Dedifferentiated amniotic fluid mesenchymal stem cell (primary cell): ENCODE measurements around the gene ULK1.

ENCODE experiments used
- DNase-seq: peaks from one replicate; pipeline ENCODE4 v3.0.0-alpha.2; 2016; ENCODE audit errors: extremely low spot score

ULK1 gene

GRCh38 chr12:131908092-131909080 lies 14.0 kb downstream of the ULK1 start:
- DNase-seq = no peak

DNA sequence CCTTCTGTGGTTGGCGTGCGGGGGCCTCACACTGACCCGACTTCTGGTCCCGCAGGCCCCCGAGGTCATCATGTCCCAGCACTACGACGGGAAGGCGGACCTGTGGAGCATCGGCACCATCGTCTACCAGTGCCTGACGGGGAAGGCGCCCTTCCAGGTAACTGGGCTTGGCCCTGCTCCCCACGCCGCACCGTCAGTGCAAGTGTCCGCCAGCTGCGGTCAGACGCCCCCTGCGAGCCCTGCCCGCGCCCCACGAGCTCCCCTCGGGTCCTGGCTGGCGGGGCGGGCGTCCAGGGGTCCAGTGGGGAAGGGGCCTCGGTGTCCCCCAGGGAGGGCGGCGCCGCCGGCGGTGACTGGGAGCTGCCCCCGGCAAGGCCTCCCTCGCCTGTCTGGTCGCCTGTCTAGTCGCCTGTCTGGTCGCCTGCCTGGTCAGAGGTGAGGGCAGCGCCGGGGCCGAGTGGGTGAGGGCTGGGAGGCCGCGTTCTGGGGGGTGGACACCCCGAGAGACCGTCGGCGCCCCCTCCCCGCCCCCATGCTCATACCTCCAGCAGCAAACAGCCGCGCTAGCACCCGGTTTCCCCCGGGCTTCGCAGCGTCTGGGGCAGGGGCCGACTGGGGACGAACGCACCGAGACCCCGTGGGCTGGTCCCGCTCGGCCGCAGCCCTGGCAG lies 14.8 kb downstream of the ULK1 start:
- DNase-seq = no peak

- DNase-seq = no peak
Measured at GRCh38 chr12:131909752-131910219, 15.4 kb downstream of the ULK1 start.

GRCh38 chr12:131910302-131911027 lies 16.0 kb downstream of the ULK1 start:
- DNase-seq = no peak

DNA sequence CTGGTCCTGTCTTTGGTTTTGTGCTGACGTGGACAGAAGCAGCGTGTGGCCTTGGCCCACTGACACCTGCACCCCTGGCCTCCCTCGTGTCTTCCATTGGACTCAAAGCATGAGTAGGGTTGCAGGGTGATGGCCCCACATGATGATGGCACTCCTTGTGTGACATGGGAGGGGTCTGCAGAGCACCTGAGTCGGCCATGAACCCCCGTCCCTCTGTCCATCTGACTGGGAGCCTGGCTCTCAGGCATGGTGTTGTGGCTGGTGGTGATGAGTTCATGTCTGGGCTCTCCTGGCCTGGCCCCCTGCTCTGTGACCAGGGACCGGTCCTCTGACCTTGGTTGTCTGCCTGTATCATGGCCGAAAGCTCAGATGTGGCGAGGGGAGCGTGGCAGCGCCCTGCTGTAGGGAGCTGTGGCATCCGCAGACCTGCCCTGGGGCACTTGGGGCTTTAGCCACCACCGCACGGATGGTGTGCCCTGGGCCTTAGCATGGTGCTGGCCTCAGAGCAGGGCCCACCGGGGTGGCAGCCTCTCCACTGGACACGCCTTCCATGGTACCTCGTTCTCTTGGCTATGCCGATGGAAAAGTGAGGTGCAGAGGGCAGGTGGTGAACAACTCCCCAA lies 16.7 kb downstream of the ULK1 start:
- no peak for DNase-seq

- no peak for DNase-seq
Measured at GRCh38 chr12:131911851-131912477, 17.5 kb downstream of the ULK1 start.

- DNase-seq = peak; percentile 29
Measured at GRCh38 chr12:131912518-131913274, 18.3 kb downstream of the ULK1 start.

DNA sequence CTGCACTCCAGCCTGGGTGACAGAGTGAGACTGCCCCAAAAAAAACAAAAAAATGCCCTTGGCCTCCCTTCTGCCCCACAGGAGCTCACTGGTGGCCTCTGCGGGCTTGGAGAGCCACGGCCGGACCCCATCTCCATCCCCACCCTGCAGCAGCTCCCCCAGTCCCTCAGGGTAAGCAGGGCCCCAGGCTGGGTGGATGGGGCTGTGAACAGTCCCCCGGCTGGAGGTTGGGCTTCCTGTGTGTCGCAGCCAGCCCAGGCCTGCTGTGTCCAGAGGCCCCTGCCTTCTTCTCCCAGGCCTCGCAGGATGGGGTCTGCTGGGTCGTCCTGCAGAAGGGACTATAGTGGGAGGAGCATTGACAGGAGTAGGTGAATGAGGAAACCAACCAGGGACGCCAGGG lies 19.2 kb downstream of the ULK1 start:
- no peak for DNase-seq

- no peak for DNase-seq
Measured at GRCh38 chr12:131914179-131914702, 19.8 kb downstream of the ULK1 start.

- DNase-seq = no peak
Measured at GRCh38 chr12:131915000-131915689, 20.7 kb downstream of the ULK1 start.

DNA sequence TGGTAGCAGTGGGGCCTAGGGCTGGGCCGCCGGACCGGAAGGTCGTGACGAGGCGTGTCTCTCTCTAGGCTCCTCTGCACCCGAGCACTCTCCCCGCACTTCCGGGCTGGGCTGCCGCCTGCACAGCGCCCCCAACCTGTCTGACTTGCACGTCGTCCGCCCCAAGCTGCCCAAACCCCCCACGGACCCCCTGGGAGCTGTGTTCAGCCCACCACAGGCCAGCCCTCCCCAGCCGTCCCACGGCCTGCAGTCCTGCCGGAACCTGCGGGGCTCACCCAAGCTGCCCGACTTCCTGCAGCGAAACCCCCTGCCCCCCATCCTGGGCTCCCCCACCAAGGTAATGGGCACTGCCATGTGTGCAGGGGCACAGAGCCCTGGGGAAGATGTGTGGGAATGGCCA lies 21.4 kb downstream of the ULK1 start:
- DNase-seq = no peak

GRCh38 chr12:131916306-131917138 lies 22.1 kb downstream of the ULK1 start:
- DNase-seq = no peak

- DNase-seq = no peak
Measured at GRCh38 chr12:131917139-131917710, 22.8 kb downstream of the ULK1 start.

GRCh38 chr12:131917711-131918306 lies 23.4 kb downstream of the ULK1 start:
- no peak for DNase-seq

DNA sequence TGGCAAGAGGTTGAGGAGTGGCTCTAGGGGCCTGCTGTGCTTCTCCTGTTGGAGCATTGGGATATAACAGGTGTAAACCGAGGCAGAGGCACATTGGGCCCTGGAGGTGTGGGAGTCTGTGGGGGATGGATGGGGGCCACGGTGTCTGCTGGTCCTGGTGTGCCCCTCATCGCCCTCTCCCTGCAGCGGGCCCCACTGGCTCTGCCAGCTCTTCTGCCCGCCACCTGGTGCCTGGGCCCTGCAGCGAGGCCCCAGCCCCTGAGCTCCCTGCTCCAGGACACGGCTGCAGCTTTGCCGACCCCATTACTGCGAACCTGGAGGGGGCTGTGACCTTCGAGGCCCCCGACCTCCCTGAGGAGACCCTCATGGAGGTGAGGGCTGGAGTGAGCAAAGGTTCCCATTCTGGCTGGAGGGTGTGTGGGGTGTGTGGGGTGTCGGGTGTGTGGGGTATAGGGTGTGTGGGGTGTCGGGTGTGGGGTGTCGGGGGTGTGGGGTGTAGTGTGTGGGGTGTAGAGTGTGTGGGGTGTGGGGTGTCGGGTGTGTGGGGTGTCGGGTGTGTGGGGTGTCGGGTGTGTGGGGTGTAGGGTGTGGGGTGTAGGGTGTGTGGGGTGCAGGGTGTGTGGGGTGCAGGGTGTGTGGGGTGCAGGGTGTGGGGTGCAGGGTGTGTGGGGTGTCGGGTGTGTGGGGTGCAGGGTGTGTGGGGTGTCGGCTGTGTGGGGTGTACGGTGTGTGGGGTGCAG lies 24.1 kb downstream of the ULK1 start:
- DNase-seq = no peak

GRCh38 chr12:131919051-131919347 lies 24.6 kb downstream of the ULK1 start:
- no peak for DNase-seq

DNA sequence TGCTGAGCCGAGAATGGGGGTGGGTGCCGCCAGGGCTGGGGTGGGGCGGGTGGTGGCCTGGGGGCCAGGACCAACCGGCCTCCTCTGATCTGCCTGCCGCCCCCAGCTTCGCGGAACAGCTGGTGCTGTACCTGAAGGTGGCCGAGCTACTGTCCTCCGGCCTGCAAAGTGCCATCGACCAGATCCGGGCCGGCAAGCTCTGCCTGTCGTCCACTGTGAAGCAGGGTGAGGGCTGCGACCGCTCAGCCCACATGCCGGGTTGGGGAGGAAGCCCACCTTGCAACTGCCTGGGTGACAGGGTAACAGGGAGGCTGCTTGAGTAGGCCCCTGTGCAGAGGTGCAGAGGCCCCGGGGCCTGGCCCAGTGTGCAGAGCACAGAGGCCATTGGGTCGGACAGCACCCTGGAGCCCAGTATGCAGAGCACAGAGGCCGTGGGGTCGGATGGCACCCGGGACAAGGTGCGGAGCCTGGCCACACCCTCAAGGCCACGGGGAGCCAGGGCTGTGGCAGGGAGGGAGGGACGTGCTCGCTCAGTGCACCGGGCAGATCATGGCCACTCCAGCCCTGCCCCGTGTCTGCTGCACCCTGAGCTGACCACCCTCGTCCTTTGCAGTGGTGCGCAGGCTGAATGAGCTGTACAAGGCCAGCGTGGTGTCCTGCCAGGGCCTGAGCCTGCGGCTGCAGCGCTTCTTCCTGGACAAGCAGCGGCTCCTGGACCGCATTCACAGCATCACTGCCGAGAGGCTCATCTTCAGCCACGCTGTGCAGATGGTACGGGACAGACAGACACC lies 25.1 kb downstream of the ULK1 start:
- no peak for DNase-seq
